Natural killer cell (primary cell): ENCODE results near the gene DOCK4. TPM values are rescaled to one million over a fixed set of nuclear protein-coding genes. Genes with fewer than 3 reads are reported as not detected.

Experiments
- ATAC-seq, 3 donors: fragments of 150-1000 bp in 2 of 3; fragments of 200-7000 bp in 1 of 3; cut with Tn5 transposase; 1 replicate in 1 of 3; 2 replicates in 2 of 3; pipeline ENCODE4 v1.10.0; 2021; ENCODE audit warnings: mild to moderate bottlenecking in 2 of 3, moderate library complexity in 2 of 3
- DNase-seq, 2 donors: peaks; one replicate each; pipeline versions ENCODE4 v3.0.0 to v3.0.0-alpha.2; 2013 to 2021; ENCODE audit warnings: mixed read lengths in 1 of 2
- H3K27ac ChIP-seq: one replicate; pipeline ENCODE4 v1.5.1; 2013; ENCODE audit warnings: mild to moderate bottlenecking, low read length
- H3K27me3 ChIP-seq: one replicate; pipeline ENCODE4 v1.6.1; 2013; ENCODE audit warnings: low read length; ENCODE audit not compliant: control insufficient read depth, insufficient read depth
- H3K36me3 ChIP-seq: one replicate; pipeline ENCODE4 v1.6.1; 2013; ENCODE audit warnings: low read length; ENCODE audit not compliant: control insufficient read depth, insufficient read depth
- H3K4me1 ChIP-seq: one replicate; pipeline ENCODE4 v1.6.1; 2013; ENCODE audit warnings: low read length; ENCODE audit not compliant: control insufficient read depth, insufficient read depth
- H3K4me3 ChIP-seq: one replicate; pipeline ENCODE4 v1.5.1; 2013; ENCODE audit warnings: low read length
- H3K9me3 ChIP-seq: one replicate; pipeline ENCODE4 v1.6.1; 2013; ENCODE audit warnings: low read length; ENCODE audit not compliant: control insufficient read depth, insufficient read depth
- H3K27ac Mint-ChIP-seq, 2 donors: one replicate each; pipeline ENCODE4 v1.8.0; 2022; ENCODE audit warnings: mild to moderate bottlenecking in 2 of 2, mixed read lengths in 2 of 2, moderate library complexity in 1 of 2
- H3K27me3 Mint-ChIP-seq, 2 donors: one replicate each; pipeline ENCODE4 v1.8.0; 2022; ENCODE audit warnings: low read depth in 2 of 2, mixed read lengths in 2 of 2
- H3K36me3 Mint-ChIP-seq: one replicate; pipeline ENCODE4 v1.8.0; 2022; ENCODE audit warnings: mixed read lengths
- H3K4me1 Mint-ChIP-seq, 2 donors: one replicate each; pipeline ENCODE4 v1.8.0; 2022; ENCODE audit warnings: mixed read lengths in 2 of 2
- H3K4me3 Mint-ChIP-seq: one replicate; pipeline ENCODE4 v1.8.0; 2022; ENCODE audit warnings: mild to moderate bottlenecking, moderate library complexity, mixed read lengths
- H3K9me3 Mint-ChIP-seq, 2 donors: one replicate each; pipeline ENCODE4 v1.8.0; 2022; ENCODE audit warnings: mixed read lengths in 2 of 2
- WGBS: methylation state at CpG from one replicate; pipeline ENCODE4 v1.1.7; 2013; ENCODE audit warnings: missing lambda C conversion rate; ENCODE audit not compliant: insufficient coverage; 5-methylcytosine and 5-hydroxymethylcytosine counted together
- intact Hi-C: fragments of 100-400 bp; cut with micrococcal nuclease; formaldehyde crosslinking; loops from one replicate; pipeline ENCODE4 v1.14.2; 2022
- total RNA-seq, 4 donors: library from RNA; stranded (reverse); fragments of 120-200 nt in 1 of 4; gene quantifications; one replicate each; pipeline versions ENCODE4 v1.2.3 to v1.2.4, GENCODE V29; 2013 to 2022
- TF ChIP-seq, protein P1 (sequence below): fragments of 200-600 bp; IDR thresholded peaks from one replicate; pipeline ENCODE4 v1.8.0; 2022; ENCODE audit warnings: antibody characterized with exemption

Gene DOCK4
- total RNA-seq, 3 donors from 2014 or later (not counting 1 experiment from before 2014, with no cell fraction given): 0.61 to 2.4 (median 0.89) TPM

GRCh38 chr7:111975346-111975745 lies 230.9 kb downstream of the DOCK4 start:
- H3K27me3 ChIP-seq: no peaks in the 10 kb centered on the region

GRCh38 chr7:111960984-111961383 lies 245.2 kb downstream of the DOCK4 start:
- Histone ChIP-seq H3K27ac (no peak overlapping the region), H3K4me1 (no peaks in the 10 kb centered on the region), H3K9me3 (no peaks in the 10 kb centered on the region), H3K27me3 (no peaks in the 10 kb centered on the region), H3K36me3 (no peaks in the 10 kb centered on the region), H3K4me3 (no peak overlapping the region)
- no peak for ATAC-seq
- H3K9me3 Mint-ChIP-seq: peaks cover 0 to 2% of the 10 kb centered on the region in 2 donors
- DNase-seq: no peak
- no peaks in the 10 kb centered on the region for H3K4me1 Mint-ChIP-seq
- intact Hi-C loops: no loop called here
- TF ChIP-seq, protein P1, sequence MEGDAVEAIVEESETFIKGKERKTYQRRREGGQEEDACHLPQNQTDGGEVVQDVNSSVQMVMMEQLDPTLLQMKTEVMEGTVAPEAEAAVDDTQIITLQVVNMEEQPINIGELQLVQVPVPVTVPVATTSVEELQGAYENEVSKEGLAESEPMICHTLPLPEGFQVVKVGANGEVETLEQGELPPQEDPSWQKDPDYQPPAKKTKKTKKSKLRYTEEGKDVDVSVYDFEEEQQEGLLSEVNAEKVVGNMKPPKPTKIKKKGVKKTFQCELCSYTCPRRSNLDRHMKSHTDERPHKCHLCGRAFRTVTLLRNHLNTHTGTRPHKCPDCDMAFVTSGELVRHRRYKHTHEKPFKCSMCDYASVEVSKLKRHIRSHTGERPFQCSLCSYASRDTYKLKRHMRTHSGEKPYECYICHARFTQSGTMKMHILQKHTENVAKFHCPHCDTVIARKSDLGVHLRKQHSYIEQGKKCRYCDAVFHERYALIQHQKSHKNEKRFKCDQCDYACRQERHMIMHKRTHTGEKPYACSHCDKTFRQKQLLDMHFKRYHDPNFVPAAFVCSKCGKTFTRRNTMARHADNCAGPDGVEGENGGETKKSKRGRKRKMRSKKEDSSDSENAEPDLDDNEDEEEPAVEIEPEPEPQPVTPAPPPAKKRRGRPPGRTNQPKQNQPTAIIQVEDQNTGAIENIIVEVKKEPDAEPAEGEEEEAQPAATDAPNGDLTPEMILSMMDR: no peak
- 88% methylated on average over 5 of the region's 5 CpGs for WGBS
- H3K4me3 Mint-ChIP-seq: no peak overlapping the region
- H3K27me3 Mint-ChIP-seq: no peaks in the 10 kb centered on the region
- no peak overlapping the region for H3K27ac Mint-ChIP-seq
- H3K36me3 Mint-ChIP-seq: no peaks in the 10 kb centered on the region

More at GRCh38 chr7:111975346-111975745, 230.9 kb downstream of the DOCK4 start:
- no peak overlapping the region for H3K4me3 Mint-ChIP-seq
- Histone ChIP-seq H3K27ac (no peak overlapping the region), H3K9me3 (no peaks in the 10 kb centered on the region), H3K4me3 (no peak overlapping the region), H3K4me1 (no peaks in the 10 kb centered on the region), H3K36me3 (no peaks in the 10 kb centered on the region)
- H3K36me3 Mint-ChIP-seq: no peaks in the 10 kb centered on the region
- DNase-seq: no peak
- H3K27ac Mint-ChIP-seq: no peak overlapping the region
- H3K27me3 Mint-ChIP-seq: no peaks in the 10 kb centered on the region
- ATAC-seq: no peak
- peaks cover 0 to 2% of the 10 kb centered on the region in 2 donors for H3K9me3 Mint-ChIP-seq
- TF ChIP-seq, protein P1: no peak
- H3K4me1 Mint-ChIP-seq: no peaks in the 10 kb centered on the region
- no CpG with 5 or more reads among the region's 4 CpGs for WGBS
- intact Hi-C loops: no loop called here

- ATAC-seq (no peak), DNase-seq (no peak)
- H3K27ac Mint-ChIP-seq: no peak overlapping the region
- Histone ChIP-seq H3K9me3 (no peaks in the 10 kb centered on the region), H3K27me3 (no peaks in the 10 kb centered on the region), H3K27ac (no peak overlapping the region), H3K36me3 (no peaks in the 10 kb centered on the region), H3K4me3 (no peak overlapping the region), H3K4me1 (no peaks in the 10 kb centered on the region)
- no peaks in the 10 kb centered on the region for H3K4me1 Mint-ChIP-seq
- intact Hi-C loops: no loop called here
- 78% methylated on average over 3 of the region's 4 CpGs for WGBS
- no peaks in the 10 kb centered on the region for H3K27me3 Mint-ChIP-seq
- H3K36me3 Mint-ChIP-seq: no peaks in the 10 kb centered on the region
- peaks cover 0 to 2% of the 10 kb centered on the region in 2 donors for H3K9me3 Mint-ChIP-seq
- TF ChIP-seq, protein P1: no peak
- H3K4me3 Mint-ChIP-seq: no peak overlapping the region
Observed at GRCh38 chr7:111958896-111959295, 247.3 kb downstream of the DOCK4 start.

- 88% methylated on average over 1 of the region's 3 CpGs for WGBS
- Mint-ChIP-seq H3K9me3 (peaks cover 0 to 2% of the 10 kb centered on the region in 2 donors), H3K27ac (no peak overlapping the region), H3K4me3 (no peak overlapping the region), H3K4me1 (no peaks in the 10 kb centered on the region), H3K36me3 (no peaks in the 10 kb centered on the region), H3K27me3 (no peaks in the 10 kb centered on the region)
- H3K27ac ChIP-seq: no peak overlapping the region
- TF ChIP-seq, protein P1: no peak
- DNase-seq: no peak
- no peaks in the 10 kb centered on the region for H3K36me3 ChIP-seq
- intact Hi-C loops: no loop called here
- H3K9me3 ChIP-seq: no peaks in the 10 kb centered on the region
- no peak for ATAC-seq
- no peaks in the 10 kb centered on the region for H3K4me1 ChIP-seq
- H3K27me3 ChIP-seq: no peaks in the 10 kb centered on the region
- H3K4me3 ChIP-seq: no peak overlapping the region
Observed at GRCh38 chr7:111958431-111958830, 247.8 kb downstream of the DOCK4 start.
